ENCODE data around the gene DICER1.

DNA sequence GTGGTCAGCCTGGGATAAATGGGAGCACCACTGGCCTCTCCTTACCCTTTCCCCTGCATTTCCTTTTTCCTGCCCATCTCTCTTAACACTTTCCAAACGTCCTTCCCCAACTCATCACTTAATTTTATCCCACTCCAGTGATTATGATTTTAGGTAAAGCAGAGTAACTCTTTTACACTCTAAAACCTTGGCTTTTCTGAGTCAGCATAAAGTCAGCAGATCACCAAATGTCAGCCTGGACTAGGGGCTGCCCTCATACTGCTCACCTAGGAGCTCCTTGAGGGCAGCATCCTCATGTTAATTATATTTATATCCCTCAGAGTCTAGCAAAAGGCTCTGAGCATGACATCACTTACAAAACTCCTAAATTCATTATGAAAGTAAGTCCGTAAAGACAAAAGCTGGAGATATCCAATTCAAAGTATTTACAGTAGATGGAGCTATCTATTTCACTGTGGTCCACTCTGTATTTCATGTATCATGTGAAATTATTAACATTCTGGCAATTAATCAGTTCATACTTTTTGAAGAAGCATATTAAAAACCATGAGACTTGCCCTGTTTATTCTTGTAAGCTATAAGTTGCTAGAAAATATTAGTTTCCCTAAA is 17.0 kb upstream of the DICER1 start:
- TF ChIP-seq CTCF (IDR thresholded peaks at IDR 0.05): no peak
- no peak for TF ChIP-seq EZH2phosphoT487 (IDR thresholded peaks at IDR 0.05)

Measured in neural progenitor cell (in vitro differentiated cells).